Measurements from ENCODE around the gene GIMD1.
"Not testable (repeated sequence)": the region's sequence is repeated elsewhere in the genome, so short reads cannot be mapped to it uniquely, and the experiment has no call there.

GIMD1 gene

DNA sequence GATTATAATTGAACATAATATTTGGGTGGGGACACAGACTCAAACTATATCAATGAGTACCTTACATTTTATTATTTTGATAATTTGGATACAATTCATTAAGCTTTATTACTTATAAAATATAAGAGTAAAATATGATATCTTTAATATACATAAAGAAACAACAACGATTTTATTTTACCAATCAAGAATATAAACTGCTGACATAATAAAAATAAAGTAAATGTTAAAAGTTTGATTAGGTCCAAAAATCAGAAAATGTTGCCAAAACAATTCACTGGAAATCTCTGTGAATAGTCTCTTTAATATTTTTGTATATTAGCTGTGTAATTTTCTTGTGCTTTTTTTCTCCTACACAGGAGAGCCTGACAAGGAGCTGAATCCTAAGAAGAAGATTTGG, 21.4 kb downstream of the GIMD1 start:
- no peak for DNase-seq (ENCODE audit: low spot score)

- DNase-seq (ENCODE audit: low spot score), result no peak
These were observed 24.0 kb downstream of the GIMD1 start for GRCh38 chr4:106344647-106344970.

- no peak for DNase-seq (ENCODE audit: low spot score)
These were observed 24.5 kb downstream of the GIMD1 start for GRCh38 chr4:106343865-106344646.

DNA sequence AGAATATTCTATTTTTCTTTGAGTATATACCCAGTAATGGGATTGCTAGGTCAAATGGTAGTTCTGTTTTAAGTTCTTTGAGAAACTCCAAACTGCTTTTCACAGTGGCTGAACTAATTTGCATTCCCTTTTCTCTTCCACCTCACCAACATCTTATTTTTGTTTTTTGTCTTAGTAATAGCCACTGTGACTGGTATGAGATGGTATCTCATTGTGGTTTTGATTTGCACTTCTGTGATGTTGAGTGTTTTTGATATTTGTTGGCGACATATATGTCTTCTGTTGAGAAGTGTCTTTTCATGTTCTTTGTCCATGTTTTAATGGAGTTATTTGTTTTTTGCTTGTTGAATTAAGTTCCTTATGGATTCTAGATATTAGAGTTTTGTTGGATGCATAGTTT, 27.8 kb downstream of the GIMD1 start:
- DNase-seq (ENCODE audit: low spot score), result no peak

DNA sequence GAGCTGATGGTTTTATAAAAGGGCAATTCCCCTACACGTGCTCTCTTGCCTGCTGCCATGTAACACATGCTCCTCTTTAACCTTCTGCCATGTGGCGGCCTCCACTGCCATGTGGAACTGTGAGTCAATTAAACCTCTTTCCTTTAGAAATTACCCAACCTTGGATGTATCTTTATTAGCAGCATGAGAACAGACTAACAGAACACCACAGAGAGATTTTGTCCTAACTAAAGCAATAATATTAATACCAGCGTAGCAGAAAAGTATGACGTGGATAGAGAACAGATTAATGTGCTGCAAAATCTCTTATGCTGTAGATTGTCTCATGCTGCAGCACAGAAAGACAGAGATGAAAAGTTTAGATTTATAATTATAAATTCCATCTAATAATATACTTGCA, 29.1 kb downstream of the GIMD1 start:
- no peak for DNase-seq (ENCODE audit: low spot score)

GRCh38 chr4:106338671-106339070, 29.9 kb downstream of the GIMD1 start:
- no peak for DNase-seq (ENCODE audit: low spot score)

DNA sequence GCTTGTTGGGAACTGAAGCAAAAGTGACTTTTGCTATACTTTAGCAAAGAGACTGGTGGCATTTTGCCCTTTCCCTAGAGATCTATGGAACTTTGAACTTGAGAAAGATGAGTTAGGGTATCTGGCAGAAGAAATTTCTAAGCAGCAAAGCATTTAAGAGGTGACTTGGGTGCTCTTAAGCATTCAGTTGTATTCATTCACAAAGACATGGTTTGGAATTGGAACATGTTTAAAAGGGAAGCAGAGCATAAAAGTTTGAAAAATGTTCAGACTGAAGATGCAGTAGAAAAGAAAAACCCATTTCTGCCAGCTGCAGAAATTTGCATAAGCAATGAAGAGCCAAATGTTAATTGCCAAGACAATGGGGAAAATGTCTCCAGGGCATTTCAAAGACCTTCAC, 30.7 kb downstream of the GIMD1 start:
- DNase-seq (ENCODE audit: low spot score), result no peak

GRCh38 chr4:106336618-106337017, 32.0 kb downstream of the GIMD1 start:
- DNase-seq (ENCODE audit: low spot score), result no peak

GRCh38 chr4:106334741-106335470, 33.7 kb downstream of the GIMD1 start:
- DNase-seq (ENCODE audit: low spot score), result no peak

DNA sequence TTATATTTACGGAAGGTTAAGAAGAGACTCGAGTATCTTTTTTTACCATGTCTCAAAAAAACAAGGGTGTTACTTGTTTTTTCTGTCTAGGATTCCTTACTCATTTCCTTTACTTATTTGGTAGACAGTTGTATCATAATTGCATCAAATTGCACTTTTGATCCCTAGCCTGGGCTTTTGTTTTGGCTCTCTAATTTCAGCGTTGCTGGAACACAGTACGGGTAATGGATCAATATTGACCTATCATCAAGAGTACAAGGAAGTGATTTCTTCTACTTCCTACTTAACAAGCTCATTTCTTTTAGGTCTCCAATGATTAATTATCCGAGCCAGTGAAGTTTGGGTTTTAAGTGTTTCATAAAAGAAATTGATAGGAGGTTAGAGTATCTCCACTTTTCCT, 35.4 kb downstream of the GIMD1 start:
- DNase-seq (ENCODE audit: low spot score), result no peak

DNA sequence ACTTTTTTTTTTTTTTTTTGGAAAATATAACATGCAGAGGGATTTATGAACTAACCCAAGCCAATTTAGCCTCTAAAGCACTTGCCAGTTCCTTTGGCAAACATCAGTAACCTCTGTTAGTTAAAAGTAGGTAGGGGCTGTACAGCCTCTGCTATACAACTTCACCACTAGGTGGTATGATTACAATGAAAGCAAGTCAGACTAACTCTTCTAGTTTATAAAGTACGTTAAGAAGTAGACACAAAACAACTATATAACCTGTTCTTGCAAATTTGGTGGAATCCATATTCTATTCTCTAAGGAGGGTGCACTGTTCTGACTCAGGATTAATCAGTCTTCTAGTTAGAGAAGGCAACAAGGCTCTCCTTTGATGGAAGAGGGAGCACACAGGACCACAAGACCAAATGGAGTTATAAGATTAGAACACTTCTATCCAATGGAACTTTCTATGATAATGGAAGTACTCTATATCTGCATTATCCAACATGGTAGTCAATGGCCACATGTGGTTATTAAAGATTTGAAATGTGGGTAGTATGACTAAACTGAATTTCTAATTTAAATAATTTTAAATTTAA, 39.4 kb downstream of the GIMD1 start:
- DNase-seq (ENCODE audit: low spot score), result peak; percentile 29

- DNase-seq (ENCODE audit: low spot score), result no peak
These were observed 42.8 kb downstream of the GIMD1 start for GRCh38 chr4:106325800-106326199.

DNA sequence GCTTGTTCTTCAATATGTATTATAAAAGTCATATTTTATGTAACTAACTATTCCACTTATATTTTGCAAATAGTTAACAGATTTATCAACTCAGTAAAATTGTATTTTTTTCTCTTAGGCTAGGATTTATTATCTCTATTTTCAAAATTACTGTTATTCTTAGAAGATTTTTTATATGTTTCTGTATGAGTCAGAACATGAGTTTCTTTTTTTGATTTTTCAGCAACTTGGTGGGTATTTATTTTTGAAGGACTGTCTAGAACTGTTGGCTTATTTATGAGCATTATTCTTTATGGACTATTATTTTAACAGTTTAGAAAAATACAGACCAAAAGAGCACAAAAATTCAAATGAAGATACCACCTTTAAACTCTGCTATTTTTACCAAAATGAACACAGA, 45.5 kb downstream of the GIMD1 start:
- DNase-seq (ENCODE audit: low spot score), result no peak

GRCh38 chr4:106321814-106322213, 46.8 kb downstream of the GIMD1 start:
- DNase-seq (ENCODE audit: low spot score), result not testable (repeated sequence)

GRCh38 chr4:106321168-106321567, 47.4 kb downstream of the GIMD1 start:
- not testable (repeated sequence) for DNase-seq (ENCODE audit: low spot score)

DNA sequence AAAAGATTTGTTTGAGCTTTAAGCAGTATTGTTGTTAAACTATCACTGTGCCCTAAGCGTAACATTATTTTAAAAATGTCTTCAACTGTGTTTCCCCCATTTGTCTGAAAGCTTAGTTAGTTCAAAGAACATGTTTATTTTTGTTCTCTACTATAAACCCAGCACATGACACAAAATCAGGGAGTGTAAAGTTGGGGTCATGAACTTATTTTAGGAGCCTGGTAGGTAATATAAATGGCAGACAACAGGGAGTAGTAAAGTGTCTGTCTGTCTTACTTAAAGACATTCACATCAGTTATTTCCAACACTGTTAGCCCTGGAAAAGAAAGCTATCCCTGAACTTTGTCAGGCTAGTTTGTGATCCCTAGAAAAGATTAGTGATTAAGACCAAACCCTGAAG, 48.3 kb downstream of the GIMD1 start:
- no peak for DNase-seq (ENCODE audit: low spot score)

- DNase-seq (ENCODE audit: low spot score), result no peak
These were observed 50.1 kb downstream of the GIMD1 start for GRCh38 chr4:106318511-106318910.

DNA sequence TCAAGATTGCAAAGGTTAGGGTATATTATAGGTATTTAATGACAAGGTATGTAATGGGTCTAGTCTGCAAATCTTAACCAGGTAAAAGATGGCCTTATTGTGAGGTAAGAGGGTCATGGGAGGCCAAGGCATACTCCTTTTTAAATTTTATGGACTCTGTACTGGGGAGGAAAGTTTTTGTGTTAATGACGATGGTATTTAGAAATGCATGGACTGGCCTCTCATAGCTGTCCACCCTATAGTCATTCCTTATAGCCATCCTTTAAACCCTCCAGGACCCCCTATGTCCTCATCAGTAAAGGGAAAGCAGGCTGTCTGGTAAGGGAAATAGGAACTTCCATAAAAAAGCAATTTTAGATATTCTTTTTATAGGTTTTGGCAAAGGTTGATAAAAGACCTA, 50.8 kb downstream of the GIMD1 start:
- no peak for DNase-seq (ENCODE audit: low spot score)

DNA sequence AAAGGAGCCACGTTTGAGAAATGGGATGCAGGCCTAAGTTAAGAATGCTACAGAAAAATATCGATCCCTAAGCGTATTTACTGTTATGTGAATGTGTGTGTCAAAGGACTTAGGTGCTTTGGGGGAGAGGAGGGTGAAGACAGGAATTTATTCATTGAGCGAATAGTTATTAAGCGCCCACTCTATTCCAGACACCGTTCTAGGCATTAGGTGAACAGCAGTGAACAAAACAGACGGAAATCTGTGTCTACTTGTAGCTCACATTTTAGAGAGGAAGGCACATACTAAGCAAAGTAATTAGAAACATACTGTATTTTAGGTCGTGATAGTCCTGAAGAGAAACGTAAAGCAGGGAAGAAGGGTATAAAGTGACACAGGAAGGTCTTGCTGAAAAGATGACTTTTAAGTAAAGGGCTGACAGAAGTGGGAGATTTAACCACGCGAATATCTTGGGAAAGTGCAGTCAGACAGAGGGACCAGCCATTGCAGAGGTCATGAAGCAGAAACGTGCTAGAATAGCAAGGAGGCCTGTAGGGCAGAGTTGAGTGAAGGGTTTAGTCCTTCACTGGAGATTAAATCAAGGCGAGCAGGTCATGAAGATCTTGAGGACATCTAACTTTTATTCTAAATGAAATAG, 51.7 kb downstream of the GIMD1 start:
- no peak for DNase-seq (ENCODE audit: low spot score)

DNA sequence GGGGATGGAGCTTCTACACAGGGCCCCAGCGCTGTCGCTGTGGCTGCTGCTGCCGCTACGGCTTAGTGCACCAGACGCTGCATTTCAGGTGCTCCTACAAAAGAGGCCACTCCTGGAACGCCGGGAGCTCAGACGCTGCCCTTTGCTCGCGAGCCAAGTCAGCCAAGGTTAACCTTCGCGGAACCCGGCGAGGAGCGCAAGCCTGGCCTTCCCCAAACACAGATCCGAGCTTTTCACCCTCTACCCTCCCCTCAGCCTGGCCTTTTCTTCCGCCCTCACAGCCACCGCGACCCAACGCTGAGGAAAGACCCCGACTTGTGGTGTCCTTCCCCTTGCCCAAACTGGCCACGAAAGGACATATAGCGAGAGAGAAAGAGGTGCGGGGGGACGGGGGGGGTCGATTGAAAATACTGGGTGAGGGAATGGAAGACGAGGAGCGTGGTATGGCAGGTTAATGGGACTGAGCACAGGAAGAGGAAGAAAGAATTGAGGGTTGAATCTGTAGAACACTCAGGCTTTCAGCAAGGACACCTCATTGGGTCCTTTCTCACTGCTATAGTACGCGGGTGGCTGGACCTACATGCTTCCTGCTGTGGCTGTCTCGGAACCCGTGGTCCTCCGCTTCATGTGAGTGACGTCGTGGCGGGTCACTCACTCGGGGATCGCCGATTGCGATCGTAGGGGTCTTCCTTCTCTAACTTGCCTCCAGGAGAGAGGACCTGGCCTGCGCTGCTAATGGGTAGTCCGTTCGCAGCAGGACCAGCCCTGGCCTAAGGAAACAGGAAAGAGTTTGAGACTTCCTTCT, 52.4 kb downstream of the GIMD1 start, which contains the start of the genes AIMP1 and TBCK:
Gene AIMP1 (plus strand): TSS at position 583 of the 805 bp plus-strand sequence. CDS start 8,460 bp downstream, outside the sequence.
Gene TBCK (minus strand): TSS at position 242 of the 805 bp plus-strand sequence. CDS start 7,249 bp downstream, outside the sequence.
- peak; percentile 95 for DNase-seq (ENCODE audit: low spot score)

DNA sequence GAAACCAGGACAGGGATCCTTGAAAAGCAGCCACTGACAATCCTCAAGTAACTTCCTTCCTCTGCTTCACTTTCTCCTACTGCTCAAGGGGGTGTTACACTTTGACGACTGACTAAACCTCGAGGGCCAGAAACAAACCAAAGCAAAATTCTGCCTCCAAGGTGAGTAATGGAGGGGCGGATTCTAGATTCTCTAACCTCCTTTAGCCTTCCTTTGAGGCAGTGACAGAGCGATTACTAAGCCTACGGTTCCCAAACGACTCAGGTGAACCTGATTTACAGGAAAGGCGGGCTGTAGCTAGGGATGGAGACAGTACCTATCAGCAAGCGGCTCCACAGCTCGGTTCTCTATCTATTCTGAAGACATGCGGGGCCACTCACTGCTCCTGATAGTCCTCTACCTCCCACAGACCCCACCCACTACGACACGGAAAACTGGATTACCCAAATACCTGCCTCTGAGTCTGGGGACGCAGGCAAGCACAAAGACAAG, 53.1 kb downstream of the GIMD1 start:
- DNase-seq (ENCODE audit: low spot score), result no peak

DNA sequence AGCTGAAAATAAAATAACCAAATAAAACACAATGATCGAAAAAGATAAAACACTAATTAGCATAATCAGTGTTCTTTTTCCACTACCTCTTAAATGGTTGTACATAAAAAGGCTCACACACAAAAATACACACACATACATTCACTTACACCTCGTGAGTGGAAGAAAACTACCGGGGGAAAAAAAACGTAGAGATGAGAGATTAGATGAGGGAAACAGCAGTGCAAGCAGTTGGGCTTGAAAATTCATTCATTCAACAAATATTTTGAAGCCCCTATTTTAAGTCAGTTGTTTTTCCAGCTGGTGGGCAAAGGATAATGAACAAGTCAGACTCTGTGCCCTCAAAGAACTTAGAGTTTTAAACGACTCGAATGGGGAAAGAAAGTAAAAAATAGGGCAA, 53.6 kb downstream of the GIMD1 start:
- no peak for DNase-seq (ENCODE audit: low spot score)
